ENCODE measurements around the gene CRIP1.

CRIP1 gene, protein sequence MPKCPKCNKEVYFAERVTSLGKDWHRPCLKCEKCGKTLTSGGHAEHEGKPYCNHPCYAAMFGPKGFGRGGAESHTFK

DNA sequence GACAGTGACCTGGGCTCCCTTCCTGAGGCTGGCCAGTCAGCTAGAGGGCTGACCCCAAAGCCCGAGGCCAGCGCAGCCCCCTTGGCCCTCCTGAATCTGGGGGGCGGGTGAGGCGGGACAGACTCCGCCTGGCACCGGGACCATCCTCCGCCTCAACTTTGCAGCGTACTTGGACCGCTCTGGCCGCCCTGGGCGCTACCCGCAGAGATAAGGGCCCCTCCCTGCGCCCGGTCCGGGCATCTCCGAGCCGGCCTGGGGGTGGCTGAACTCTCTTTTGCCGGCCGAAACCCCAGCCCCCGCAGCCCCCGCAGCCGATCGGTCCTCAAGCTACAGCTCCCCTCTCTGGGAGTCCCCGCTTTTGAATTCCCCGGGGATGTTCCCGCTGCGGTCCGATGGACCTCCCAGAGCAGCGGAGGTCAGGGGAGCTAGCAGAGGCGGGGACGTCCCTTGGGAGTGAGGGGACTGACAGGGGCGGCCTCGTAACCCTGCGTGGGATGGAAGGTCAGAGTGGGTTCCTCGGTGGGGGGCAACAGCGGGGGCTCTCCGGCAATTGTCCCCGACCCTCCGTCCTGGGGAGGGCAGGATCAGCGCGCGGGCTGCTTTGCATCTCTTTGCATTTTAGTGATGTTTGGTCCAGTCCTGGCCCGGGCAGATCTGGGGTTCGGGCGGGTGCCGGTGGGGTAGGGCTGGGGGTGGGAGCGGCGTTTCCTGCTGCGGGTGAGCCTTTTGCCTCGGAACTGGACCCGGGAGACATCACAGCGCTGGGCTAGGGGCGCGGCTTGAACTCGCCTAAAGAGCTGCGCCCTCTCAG lies at the start of gene CRIP1:
TSS of gene CRIP1 (plus strand) at position 724 of the 811 bp plus-strand sequence. CDS start 374 bp downstream, outside the sequence.
- DNase-seq (ENCODE audit: low read depth) = no peak

DNA sequence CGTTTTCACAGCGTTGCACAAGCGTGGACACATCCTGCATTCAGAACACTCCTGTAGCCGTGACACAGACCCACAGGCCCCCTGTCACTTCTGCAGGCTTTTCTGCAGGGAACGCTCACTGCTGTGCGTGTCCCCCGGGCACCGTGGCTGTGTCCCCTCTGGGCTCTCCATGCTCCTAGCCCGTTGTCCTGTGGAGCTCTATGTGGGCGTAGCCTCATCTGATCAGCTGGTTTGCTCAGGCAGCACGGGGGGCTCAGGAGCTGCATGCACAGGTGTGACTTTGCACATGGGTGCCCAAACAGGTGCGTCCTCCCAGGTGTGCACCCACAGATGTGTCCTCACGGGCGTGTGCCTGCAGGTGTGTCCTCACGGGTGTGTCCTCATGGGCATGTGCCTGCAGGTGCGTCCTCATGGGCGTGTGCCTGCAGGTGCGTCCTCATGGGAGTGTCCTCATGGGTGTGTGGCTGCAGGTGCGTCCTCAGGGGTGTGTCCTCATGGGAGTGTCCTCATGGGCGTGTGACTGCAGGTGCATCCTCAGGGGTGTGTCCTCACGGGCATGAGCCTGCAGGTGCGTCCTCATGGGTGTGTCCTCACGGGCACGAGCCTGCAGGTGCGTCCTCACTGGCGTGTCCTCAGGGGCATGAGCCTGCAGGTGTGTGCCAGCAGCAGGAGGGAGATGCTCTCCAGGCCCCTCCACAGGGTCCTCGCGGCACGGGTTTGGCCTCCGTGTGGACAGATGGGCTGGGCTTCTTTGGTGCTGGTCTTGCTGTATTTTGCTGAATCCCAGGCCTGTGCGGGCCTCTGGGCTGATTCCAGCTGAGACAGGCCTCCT lies 49.6 kb upstream of the CRIP1 start:
- no peak for DNase-seq (ENCODE audit: low read depth)

DNA sequence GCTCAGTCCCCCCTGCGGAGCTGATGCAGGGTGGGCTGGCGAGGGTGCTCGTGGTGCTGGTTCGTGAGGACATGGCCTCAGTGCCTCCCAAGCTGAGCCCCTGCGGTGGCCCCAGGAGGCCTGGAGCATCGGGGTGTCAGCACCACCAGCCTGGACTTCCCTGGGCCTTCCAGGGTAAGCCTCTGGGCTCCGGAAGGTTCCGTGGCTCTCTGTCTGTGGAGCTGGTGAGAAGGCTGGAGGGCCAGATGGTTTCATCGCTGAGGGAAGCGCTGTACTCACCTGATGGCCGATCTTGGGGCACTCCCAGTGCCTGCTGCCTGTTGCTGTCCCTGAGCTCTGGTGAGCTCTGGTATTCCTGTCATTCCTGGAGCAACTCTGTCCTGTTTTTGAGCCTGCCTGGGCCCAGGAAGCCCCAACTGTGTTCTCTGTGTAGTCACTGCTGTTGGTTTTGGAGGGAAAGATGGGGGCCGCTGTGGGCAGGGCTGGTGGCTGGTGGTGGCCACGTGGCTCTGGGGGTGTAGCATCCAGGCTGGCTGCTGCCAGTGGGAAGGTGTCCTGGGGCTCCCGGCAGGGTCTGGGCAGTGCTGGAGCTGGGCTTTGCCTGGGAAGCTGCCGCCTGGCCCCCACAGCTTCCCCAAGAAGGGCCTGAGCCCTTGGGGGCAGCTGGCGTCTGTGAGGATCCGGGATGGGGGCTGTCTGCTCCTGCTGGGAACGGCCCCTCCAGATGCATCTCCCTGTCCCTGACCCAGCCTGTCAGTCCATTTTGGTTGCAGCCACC lies 48.8 kb upstream of the CRIP1 start:
- DNase-seq (ENCODE audit: low read depth) = no peak

DNA sequence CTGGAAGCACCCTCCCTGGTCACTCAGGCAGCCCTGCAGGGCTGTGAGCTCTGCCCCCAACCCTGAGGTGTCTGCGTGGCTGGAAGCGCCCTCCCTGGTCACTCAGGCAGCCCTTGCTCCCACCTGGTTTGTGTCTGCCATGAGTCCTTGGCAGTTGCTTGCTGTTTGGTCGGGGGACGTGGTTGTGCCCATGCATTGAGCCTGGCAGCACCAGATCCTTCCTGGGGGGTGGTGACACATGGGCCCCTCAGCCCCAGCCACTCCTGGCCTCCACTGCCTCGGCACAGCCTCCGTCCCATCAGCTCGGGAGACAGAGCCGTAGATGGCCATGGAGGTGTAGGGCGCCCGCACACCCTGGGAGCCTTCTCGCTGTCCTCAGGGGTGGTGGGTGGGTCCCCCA lies 47.5 kb upstream of the CRIP1 start:
- no peak for DNase-seq (ENCODE audit: low read depth)

DNA sequence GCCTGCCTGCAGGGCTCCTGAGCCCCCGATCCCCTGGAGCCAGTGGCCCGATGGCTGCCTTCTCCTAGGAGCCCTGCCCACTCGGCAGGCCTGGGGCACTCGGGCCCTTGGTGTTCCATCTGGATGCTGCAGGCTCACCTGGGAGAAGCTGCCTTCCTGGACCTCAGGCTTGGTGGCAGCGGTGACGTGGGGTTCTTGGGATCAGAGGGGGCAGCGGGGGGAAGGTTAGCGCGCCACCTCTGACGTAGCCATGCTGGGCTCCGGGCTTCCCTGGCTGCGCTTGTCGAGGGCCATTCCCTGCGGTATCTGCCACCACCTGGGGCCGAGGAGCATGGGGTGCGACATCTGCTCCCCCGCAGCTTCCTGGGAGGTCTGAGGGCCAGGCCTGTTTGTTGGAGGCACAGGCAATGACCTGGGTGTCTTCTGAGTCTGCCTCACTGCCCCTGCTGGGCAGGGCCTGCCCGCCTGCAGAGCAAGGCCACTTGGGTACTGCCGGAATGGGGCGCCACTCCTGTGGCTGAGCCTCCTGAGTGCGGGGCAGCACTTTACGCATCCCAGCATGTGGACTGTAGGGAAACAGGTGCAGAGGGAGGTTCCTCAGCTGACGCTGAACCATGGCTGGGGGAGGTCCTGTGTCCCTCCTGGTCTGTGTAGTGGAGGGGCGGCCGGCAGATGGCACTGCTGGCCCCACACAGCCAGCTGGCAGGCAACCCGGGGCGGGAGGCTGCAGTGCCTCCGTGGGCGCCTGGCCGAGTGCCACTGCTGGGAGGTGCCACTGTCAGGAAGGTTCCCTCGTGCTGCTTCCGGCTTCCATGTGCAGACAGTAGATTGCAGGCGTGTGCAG lies 46.8 kb upstream of the CRIP1 start:
- no peak for DNase-seq (ENCODE audit: low read depth)

DNA sequence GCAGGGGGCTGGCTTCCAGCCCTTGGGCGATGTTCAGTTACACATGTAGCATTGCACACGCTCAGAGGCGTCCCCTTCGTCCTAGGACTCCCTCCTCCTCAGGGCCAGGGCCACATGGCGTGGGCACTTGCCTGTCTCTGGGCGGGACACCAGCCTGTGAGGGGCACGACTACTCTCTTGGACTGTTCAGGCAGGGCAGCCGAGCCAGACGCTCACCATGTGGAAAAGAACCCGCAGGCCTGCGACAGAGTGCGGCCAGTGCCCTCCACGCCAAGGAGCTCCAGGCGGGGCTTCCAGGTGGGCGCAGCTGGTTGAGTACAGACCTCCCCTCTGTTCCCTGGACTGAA lies 46.2 kb upstream of the CRIP1 start:
- no peak for DNase-seq (ENCODE audit: low read depth)

DNA sequence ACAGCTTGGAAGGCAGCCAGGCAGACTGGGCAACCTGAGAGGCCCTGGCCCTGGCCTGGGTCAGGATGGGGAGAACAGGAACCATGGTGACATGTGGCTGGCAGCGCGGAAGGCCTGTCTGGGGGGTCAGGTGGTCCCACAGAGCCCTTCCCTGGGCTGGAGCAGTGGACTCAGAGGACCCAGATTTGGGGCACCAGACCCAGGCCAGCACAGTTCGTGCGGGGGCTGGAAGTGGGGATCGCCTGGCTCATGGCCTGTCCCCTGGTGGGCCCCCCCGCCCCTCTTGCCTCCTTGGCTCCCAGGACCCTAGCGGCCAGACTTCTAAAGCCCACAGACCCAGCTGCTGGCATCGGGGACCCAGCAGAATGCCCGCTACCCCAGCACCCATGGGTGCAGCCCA lies 45.7 kb upstream of the CRIP1 start:
- DNase-seq (ENCODE audit: low read depth) = no peak

DNA sequence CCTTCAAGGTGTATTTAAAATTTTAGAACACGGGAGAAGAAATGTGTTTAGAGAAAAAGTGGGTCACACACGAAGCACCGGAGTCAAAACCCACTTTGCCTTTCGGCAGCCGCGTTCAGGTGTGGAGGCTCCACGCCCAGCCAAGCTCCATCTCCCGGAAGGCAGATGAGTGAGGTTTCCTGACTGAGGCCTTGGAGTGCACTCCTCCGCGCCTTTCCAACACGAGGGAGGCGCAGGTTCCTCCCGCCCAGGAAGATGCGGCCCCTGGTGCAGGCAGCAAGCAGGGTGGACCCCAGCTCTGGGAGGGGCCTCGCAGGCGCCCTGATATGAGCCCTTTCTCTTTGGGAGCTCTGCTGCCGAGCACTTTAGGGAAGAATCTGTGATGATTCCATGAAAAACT lies 44.6 kb upstream of the CRIP1 start:
- DNase-seq (ENCODE audit: low read depth) = no peak

DNA sequence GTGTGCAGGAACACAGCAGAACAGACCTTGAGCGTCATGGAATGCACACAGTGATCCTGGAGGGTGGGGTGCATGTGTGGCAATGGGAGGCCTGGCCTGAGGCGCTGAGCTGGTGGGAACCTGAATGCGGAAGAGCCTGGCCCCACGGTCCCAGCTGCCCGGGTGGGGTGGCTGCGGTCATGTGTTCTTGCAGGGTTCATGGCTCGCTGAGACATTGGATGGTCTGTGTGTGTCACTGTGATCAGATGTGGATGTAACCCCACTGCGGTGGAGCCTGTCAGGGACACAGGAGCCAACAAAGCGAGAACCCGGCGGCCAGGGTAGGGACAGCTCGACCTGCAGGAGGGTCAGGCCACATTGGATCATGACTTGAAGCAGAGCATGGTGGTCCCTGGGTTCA lies 43.9 kb upstream of the CRIP1 start:
- DNase-seq (ENCODE audit: low read depth) = no peak

DNA sequence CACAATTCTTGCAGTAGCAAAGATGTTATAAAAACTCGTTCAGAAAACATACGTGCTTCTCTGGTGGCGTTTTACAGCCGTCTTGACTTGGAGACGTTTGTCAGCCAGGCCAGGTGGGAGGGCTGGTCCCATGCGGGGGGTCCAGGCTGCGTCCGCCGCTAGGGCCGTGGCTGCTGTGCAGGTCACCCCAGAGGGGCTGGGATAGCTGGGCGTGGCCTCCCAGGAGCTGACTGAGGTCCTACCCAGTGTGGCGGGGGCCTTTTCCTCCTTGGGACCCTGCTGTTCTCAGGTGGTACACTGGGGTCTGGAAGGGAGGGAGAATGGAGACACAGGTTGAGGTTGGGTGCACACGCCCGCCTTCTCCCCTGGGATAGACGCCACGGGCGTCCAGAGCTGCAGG lies 41.8 kb upstream of the CRIP1 start:
- DNase-seq (ENCODE audit: low read depth) = no peak

DNA sequence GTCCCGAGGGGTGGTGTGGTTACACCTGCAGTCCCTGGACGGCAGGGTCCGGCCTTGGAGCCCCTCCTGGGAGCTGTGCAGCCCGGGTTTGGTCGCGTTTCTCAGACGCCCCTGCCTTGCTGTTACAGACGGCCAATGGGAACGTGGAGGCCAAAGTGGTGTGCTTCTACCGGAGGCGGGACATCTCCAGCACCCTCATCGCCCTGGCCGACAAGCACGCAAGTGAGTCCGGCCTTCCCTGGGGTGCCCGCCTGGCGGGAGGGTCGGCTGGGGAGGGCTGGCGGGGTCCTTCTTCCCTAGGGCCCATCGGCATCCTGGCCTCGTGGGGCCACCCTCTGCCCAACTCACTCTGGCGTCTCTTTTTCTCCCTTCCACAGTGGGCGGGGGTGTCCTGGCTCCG lies 41.4 kb upstream of the CRIP1 start:
- no peak for DNase-seq (ENCODE audit: low read depth)

DNA sequence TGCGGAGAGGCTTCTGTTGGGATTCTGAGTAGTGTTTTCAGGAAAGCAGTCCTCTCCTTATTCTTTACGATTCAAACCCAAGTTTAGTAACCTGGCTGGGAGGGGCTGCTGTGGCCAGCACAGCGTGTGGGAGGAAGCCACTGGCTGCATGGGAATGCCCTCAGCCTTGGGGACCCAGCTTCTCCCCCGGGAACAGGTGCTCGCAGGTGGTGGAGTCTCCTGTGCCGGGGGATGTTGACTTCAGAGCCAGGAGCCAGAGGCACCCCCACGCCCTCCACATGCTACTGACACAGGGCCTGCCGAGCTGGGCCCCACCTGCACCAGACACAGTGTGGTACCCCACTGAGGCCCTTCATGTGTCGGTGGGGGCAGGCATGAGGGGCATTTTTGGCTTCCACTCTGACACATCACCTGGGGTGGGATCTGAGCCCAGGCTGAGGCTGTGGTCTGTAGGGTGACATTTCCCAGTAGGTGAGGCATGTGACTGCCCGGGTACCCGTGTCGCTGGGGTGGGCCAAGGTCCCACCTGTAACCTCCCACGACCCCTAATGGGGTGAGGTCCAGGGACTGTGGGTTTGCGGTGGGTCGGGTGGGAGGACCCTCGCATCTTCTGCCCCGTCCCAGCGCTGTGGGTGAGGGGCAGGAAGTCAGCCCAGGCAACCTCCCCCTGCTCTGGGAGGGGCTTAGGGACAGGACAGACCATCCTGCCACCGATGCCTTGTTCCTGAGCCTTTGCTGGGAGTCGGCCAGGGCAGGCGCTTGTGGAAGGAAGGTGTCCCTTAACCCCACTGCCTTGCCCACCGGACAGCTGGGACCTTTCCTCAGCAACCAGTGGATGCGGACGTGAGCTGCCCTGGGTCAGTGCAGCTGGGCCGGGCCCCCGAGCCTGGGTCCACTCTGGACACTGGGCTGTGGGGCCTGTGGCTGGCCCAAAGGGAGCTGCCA lies 40.5 kb upstream of the CRIP1 start:
- DNase-seq (ENCODE audit: low read depth) = no peak

DNA sequence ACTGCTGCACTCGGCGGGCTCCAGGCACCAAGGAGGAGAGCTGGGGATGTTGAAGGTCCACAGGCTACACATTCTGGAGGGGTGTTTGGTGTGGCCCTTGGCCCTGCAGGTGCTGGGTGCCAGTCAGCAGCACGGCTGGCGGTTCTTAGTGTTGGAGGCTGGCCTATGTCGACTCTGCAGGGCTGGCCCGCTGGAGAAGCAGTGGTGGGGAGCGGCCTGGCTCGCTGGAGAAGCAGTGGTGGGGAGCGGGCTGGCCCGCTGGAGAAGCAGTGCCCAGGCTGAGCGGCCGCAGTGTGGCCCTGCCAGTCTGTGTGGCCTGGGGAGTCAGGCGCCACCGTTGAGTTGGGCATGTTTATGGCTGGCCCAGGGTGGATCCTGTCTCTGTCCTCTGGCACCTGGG lies 39.7 kb upstream of the CRIP1 start:
- DNase-seq (ENCODE audit: low read depth) = no peak

DNA sequence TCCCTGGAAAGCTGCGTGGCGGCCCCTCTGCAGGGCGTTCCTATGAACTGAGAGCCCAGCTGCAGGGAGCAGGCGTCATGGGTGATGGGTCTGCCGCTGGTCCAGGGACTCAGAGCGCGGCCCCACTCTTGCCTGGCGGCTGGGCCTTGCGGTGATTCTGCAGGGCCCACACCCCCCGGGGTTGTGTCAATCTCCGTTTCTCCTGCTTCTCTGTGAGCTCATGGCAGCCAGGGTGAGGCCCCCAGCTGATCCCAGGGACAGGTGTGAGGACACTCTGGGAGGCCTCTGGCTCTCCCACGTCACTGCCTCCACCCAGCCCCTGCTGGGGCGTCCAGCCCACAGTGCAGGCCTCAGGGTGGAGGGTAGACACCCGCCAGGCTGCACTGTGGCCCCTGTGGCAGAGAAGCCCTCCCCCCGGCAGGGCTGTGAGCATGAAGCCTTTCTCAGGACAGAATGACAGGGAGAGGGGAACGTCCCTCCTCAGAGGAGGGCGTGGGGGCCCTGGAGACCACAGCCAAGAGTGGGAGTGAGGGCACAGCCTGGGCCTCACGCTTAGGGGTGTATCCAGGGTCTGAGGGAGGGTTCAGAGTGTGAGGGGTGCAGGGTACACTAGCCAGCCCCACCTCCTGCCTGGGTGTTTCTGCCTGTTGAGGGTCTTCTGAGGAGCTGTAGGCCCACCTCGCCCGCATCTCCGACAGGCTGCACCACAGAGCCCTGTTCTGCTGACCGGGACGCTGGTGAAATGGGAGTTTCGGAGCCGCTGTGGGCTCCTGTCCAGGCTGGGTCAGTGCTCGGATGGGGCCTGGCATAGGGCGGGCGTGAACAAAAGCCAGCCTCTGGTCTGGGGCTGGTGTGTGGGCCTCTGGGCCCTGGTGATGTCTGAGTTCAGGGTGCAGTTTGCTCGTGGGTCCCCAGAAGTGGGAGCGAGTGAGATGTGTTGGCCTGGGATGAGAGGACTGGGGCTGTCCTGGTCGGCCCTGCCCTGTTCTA lies 38.7 kb upstream of the CRIP1 start:
- DNase-seq (ENCODE audit: low read depth) = no peak

DNA sequence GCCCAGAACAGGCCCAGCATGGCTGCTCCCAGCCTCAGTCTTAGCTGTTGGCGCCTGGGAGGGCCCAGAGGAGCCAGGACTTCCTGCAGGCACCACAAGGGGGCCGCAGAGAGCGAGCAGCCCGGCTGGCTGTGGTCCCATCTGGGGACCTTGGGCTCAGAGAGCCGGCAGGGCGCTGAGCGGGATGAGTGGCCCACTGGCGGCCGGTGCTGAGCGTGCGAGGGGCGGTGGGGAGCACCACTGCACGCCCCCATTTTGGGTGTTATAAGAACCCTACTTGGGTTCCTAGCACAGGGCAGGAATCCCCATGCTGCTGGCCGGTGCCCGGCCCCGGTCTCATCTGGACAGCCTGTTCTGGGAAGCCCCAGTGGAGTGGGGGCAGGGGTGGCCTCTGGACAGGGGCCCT lies 38.0 kb upstream of the CRIP1 start:
- DNase-seq (ENCODE audit: low read depth) = no peak

DNA sequence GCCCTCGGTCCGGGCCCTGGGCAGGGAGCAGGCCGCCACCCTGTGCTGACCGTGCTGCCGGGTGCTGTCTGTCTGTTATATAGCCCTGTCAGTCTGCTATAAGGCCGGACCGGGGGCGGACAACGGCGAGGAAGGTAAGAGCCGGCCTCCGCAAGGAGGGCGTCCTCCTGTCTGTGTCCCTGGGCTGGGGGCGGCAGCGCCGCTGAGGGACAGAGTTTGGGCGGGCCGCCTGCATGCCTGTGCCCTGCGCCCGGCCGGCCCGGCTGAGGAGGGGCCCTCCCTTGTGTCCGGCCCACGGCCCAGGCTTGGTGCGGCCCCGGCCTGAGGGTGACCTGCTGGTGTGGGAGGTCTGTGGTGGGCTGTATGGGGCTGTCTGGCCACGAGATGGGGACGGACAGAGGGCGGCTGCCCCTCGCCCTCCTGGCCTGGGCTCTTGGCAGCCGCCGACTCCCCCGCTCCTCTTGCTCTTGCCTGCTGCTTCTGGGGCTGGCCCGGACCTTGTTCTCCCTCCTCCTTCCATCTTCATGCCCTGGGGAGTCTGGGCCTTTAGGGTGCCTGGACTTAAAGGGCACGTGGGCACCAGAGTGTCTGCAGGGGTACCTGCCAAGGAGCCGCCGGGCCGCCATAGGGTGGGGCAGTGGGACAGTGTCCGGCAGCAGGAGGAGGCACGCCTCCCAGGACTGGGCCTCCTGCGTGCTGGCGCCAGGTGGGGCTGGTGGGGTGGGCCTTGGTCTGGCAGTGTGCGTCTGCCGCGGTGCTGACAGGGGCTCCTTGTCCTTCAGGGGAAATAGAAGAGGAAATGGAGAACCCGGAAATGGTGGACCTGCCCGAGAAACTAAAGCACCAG lies 37.2 kb upstream of the CRIP1 start:
- DNase-seq (ENCODE audit: low read depth) = no peak

DNA sequence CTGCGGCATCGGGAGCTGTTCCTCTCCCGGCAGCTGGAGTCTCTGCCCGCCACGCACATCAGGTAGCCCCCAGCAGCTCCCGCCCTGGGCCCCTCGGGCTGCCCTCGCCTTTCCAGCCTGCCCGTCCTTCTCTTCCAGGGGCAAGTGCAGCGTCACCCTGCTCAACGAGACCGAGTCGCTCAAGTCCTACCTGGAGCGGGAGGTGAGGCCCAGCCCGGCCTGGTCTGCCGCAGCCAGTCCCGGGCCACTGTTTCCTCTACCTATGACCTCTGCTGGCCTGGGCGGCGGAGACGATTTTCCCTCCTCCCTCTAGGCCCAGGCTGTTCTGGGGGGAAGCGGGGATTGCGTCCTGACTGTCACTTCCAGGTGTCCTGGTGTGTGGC lies 36.6 kb upstream of the CRIP1 start:
- no peak for DNase-seq (ENCODE audit: low read depth)
